NCI-H1048 (cell line): ENCODE results near the gene MYOM1.
A peak's percentile ranks its signal among the peaks of the same experiment; 100 is the strongest.
"Not testable (repeated sequence)": the region's sequence is repeated elsewhere in the genome, so short reads cannot be mapped to it uniquely, and the experiment has no call there.

ENCODE experiments used
- DNase-seq: peaks from one replicate; lab custom pipeline; 2025; lab: John Stamatoyannopoulos, UW

Gene MYOM1

GRCh38 chr18:3081584-3081991 is 138.2 kb downstream of the MYOM1 start:
- no peak for DNase-seq

GRCh38 chr18:3079653-3080052 is 140.1 kb downstream of the MYOM1 start:
- no peak for DNase-seq

- DNase-seq, result no peak
Observed at GRCh38 chr18:3075491-3075890, 144.3 kb downstream of the MYOM1 start.

GRCh38 chr18:3074087-3074486 is 145.7 kb downstream of the MYOM1 start:
- DNase-seq, result no peak

GRCh38 chr18:3073353-3073752 is 146.4 kb downstream of the MYOM1 start:
- not testable (repeated sequence) for DNase-seq

- no peak for DNase-seq
Observed at GRCh38 chr18:3071676-3072075, 148.1 kb downstream of the MYOM1 start.

- no peak for DNase-seq
Observed at GRCh38 chr18:3069671-3070433, 149.9 kb downstream of the MYOM1 start.

GRCh38 chr18:3067722-3068121 is 152.0 kb downstream of the MYOM1 start:
- DNase-seq, result no peak

GRCh38 chr18:3067165-3067661 is 152.6 kb downstream of the MYOM1 start:
- DNase-seq, result no peak

- DNase-seq, result no peak
Observed at GRCh38 chr18:3066341-3067110, 153.2 kb downstream of the MYOM1 start.

GRCh38 chr18:3063766-3064165 is 156.0 kb downstream of the MYOM1 start:
- not testable (repeated sequence) for DNase-seq

GRCh38 chr18:3062798-3063680 is 156.7 kb downstream of the MYOM1 start:
- DNase-seq, result peak; percentile 68

GRCh38 chr18:3061581-3062312 is 158.0 kb downstream of the MYOM1 start:
- no peak for DNase-seq

GRCh38 chr18:3060667-3061580 is 158.8 kb downstream of the MYOM1 start:
- no peak for DNase-seq

- no peak for DNase-seq
Observed at GRCh38 chr18:3059272-3059671, 160.5 kb downstream of the MYOM1 start.

- no peak for DNase-seq
Observed at GRCh38 chr18:3058328-3059191, 161.2 kb downstream of the MYOM1 start.

- no peak for DNase-seq
Observed at GRCh38 chr18:3057526-3057925, 162.2 kb downstream of the MYOM1 start.

GRCh38 chr18:3056311-3056710 is 163.5 kb downstream of the MYOM1 start:
- no peak for DNase-seq

GRCh38 chr18:3055816-3056215 is 164.0 kb downstream of the MYOM1 start:
- DNase-seq, result no peak
